ENCODE data around the gene LRRC55.

The LRRC55 gene

DNA sequence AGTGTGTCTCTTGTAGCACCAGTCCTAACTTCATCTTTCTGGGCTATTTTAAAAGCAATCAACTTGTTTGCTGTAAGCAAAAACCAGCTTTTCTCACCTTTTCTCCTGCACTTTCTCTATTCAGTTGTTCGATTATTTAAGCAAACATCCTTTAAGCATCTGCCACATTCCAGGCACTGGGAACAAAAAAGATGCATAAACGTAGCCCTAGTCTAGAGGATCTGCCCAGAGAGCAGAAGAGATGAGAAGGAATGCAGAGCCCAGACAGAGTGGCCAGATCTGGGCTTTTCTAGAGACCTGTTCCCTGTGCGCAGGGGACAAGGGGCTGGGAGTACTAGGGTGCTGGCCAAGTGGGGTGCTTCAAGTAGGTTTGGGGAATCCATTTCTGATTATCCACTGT, 46.8 kb downstream of the LRRC55 start:
- no peak for DNase-seq
- Histone ChIP-seq H3K4me1 (no peaks in the 10 kb centered on the region), H3K36me3 (no peaks in the 10 kb centered on the region), H3K4me3 (ENCODE audit: low read depth, low read length) (no peak overlapping the region), H3K9me3 (no peaks in the 10 kb centered on the region), H3K27me3 (no peaks in the 10 kb centered on the region)
- TF ChIP-seq, protein P1, sequence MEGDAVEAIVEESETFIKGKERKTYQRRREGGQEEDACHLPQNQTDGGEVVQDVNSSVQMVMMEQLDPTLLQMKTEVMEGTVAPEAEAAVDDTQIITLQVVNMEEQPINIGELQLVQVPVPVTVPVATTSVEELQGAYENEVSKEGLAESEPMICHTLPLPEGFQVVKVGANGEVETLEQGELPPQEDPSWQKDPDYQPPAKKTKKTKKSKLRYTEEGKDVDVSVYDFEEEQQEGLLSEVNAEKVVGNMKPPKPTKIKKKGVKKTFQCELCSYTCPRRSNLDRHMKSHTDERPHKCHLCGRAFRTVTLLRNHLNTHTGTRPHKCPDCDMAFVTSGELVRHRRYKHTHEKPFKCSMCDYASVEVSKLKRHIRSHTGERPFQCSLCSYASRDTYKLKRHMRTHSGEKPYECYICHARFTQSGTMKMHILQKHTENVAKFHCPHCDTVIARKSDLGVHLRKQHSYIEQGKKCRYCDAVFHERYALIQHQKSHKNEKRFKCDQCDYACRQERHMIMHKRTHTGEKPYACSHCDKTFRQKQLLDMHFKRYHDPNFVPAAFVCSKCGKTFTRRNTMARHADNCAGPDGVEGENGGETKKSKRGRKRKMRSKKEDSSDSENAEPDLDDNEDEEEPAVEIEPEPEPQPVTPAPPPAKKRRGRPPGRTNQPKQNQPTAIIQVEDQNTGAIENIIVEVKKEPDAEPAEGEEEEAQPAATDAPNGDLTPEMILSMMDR (IDR thresholded peaks at IDR 0.05; ENCODE audit: low read depth, low read length), result no peak

DNA sequence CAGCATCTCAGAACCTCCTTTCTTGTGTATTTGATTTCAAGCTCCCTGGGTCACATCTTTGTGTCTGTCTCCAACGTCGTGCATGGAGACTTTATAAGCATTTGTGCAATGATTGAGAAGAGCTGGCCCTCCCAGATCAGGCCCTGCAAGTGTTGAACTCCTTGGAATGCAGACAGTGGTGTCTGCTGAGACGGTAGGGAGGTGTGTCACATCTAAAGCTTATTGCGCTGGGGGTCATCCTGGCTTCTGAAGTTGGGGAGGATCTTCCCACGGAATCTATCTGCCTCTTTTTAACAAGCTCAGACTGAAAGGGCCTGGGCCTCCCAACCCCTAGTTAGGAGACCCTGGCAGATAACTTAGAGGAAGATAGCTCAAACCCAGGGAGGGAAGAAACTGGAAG, 48.6 kb downstream of the LRRC55 start:
- H3K36me3 ChIP-seq, result no peaks in the 10 kb centered on the region
- H3K4me1 ChIP-seq, result no peaks in the 10 kb centered on the region
- no peaks in the 10 kb centered on the region for H3K9me3 ChIP-seq
- H3K4me3 ChIP-seq (ENCODE audit: low read depth, low read length), result no peak overlapping the region
- DNase-seq, result no peak
- H3K27me3 ChIP-seq, result no peaks in the 10 kb centered on the region
- TF ChIP-seq, protein P1 (IDR thresholded peaks at IDR 0.05; ENCODE audit: low read depth, low read length), result no peak

DNA sequence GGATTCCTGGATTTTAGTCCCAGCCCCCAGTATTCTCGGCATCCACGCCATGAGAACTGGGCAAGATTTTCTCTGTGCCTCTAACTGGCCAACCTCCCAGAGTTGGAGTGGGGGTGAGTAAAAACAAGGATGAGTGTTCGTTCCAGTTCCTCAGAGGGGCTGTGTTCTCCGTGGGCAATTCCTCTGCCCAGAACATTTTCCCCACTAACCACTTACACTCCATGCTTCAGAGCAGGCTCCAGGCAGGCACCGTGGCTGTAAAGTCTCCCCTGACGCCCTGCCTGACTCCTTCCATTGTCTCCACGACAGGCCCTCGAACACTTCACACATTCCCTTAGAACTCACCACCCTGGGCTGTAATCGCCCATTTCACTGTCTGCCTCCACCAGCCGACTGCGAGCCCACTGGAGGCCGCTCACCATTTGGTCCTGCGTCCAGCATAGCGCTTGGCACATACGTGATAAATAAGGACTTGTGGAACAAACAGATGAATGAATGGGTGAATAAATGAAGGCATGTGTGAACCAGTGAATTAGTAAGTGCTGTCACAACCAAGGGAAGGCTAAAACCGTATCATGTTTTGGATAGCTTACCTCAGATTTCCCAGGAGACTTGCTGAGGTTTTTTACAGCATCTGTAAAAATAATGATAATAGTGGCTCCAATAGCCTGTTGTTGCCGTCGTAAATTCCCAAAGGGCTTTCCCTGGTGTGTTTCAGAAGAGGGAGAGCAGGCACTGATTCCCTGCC, 49.2 kb downstream of the LRRC55 start:
- TF ChIP-seq, protein P1 (IDR thresholded peaks at IDR 0.05; ENCODE audit: low read depth, low read length), result no peak
- no peak overlapping the region for H3K4me3 ChIP-seq (ENCODE audit: low read depth, low read length)
- no peaks in the 10 kb centered on the region for H3K27me3 ChIP-seq
- DNase-seq, result no peak
- no peaks in the 10 kb centered on the region for H3K36me3 ChIP-seq
- H3K4me1 ChIP-seq, result no peaks in the 10 kb centered on the region
- H3K9me3 ChIP-seq, result no peaks in the 10 kb centered on the region

DNA sequence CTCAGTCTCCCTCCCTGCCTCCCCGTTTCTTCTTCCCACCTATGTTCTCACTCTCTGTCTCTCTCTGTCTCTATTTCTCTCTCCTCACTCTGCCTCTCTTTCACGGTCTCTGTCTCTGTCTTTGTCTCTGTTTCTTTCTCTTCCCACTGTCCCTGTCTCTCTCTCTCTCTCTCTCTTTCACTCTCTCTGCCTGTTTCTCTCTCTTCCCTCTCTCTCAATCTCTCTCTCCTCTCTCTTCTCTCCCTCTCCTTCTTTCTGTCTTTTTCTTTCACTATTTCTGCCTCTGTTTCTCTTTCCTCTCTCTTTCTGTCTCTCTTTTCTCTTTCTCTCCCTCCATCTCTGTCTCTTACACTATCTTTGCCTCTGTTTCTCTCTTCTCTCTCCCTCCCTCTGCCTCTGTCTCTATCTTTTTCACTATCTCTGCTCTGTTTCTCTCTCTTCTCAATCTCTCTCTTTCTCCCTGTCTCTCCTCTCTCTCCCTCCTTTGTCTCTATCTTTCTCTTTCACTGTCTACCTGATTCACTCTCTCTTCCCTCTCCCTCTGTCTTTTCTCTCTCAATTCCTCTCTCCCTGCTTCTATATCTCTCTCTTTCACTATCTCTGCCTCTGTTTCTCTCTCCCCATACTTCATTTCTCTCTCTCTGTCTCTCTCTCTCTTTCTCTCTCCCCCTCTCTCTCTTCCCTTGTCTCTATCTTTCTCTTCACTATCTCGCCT, 49.9 kb downstream of the LRRC55 start:
- Histone ChIP-seq H3K27me3 (no peaks in the 10 kb centered on the region), H3K9me3 (no peaks in the 10 kb centered on the region), H3K4me3 (ENCODE audit: low read depth, low read length) (no peak overlapping the region)

DNA sequence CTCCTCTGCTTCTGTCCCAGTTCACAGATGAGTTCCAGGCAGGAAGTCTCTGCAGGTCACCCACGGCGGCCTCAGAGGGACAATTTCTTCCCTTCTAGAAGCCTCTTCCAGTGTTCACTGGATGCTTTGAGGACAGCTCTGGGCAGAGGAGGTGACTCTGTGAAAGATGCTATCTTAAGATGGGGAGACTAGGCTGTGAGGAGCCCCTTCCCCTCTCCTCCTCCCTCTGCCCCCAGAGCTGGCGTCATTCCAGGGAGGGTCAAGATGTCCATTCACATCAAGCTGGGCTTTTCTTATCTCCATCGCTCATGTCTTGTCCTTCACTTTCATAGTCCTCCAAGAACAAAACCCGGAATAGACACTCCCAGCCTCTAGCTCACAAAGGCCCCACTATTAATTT, 51.9 kb downstream of the LRRC55 start:
- Histone ChIP-seq H3K4me1 (no peaks in the 10 kb centered on the region), H3K9me3 (no peaks in the 10 kb centered on the region), H3K36me3 (no peaks in the 10 kb centered on the region), H3K27me3 (no peaks in the 10 kb centered on the region), H3K4me3 (ENCODE audit: low read depth, low read length) (no peak overlapping the region)
- no peak for DNase-seq
- TF ChIP-seq, protein P1 (IDR thresholded peaks at IDR 0.05; ENCODE audit: low read depth, low read length), result no peak

More for the DNA sequence above, 49.9 kb downstream of the LRRC55 start:
- Histone ChIP-seq H3K4me1 (no peaks in the 10 kb centered on the region), H3K36me3 (no peaks in the 10 kb centered on the region)
- DNase-seq, result no peak
- TF ChIP-seq, protein P1 (IDR thresholded peaks at IDR 0.05; ENCODE audit: low read depth, low read length), result no peak
